Amniotic stem cell (primary cell): ENCODE results near the gene DOCK4.
A peak's percentile ranks its signal among the peaks of the same experiment; 100 is the strongest.

Experiments
- DNase-seq: peaks from one replicate; lab custom pipeline; 2025; lab: John Stamatoyannopoulos, UW

The DOCK4 gene

GRCh38 chr7:112005205-112005775, 200.9 kb downstream of the DOCK4 start:
- DNase-seq = no peak

GRCh38 chr7:112001091-112001826, 204.9 kb downstream of the DOCK4 start:
- peak; percentile 16 for DNase-seq

- no peak for DNase-seq
These were observed 207.9 kb downstream of the DOCK4 start for GRCh38 chr7:111998326-111998725.

- no peak for DNase-seq
These were observed 208.7 kb downstream of the DOCK4 start for GRCh38 chr7:111997546-111997945.

GRCh38 chr7:111992601-111993000, 213.6 kb downstream of the DOCK4 start:
- DNase-seq = no peak

- DNase-seq = no peak
These were observed 215.6 kb downstream of the DOCK4 start for GRCh38 chr7:111990643-111991042.

- no peak for DNase-seq
These were observed 218.3 kb downstream of the DOCK4 start for GRCh38 chr7:111987886-111988285.

DNA sequence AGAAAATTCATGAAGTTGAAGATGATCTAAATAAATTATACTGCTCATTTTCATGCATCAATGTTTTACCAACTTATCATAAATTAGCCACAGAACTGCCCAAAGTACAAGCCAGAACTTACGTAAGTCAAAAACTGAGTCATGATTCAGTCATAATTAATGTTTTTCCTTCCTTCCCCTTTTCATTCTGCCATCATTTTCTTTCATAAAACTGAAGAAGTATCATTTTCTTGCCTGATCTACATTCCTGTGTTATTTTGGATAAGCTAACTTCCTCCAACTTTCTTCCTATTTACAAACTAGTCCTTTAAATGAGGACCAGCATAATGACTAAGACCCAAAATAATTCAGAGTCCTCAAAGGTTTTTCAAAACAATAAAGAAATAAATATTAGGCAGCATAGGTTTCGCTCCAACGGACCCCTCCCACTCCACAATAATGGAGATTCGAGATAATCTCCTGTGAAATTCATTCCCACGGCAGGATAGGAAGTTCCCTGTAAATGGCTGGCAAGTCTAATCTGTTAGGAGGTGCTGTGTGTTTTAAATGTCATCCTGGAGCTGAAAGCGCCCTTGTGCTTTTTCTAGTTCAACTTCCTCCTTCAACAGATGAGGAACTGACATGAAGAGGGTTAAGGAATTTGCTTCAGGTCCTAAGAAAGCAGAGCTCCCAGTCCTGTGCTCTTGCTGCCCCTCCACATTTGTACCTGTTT, 218.9 kb downstream of the DOCK4 start:
- DNase-seq = peak; percentile 9

DNA sequence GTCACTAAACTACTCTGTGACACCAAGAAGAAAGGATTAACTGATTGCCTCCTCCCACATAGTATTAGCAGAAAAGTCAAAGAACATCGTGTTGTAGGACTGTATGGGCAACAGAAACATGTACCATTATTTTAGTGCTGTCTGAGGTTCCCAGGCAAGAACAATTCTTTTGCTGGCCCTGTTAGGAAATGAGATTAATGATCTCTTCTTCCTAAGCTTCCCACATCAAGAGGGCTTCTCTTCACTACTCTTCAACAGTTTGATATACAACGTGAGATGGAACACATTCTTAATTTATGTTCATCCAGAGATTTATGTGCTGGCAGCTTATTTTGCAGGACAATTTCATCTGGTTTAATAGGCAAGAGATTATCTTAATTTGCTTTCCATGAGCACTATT, 219.6 kb downstream of the DOCK4 start:
- DNase-seq = no peak

DNA sequence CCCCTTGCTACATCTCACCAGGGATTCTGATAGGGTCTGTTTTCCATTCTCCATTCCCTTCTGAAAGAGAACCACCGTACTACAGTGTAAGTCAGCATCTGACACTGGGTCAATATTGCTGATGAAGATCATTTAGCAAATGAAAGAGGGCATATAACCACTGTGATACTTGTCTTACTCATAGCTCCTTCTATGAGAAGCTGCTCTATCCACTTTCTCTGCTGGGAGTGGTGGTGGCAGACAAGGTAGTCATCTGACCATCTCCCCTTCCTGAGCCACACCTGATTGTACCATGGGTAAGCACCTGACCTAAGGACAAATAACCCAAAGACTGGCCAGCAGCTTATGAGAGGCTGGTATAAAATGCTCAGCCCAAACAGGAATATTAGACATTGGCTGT, 220.4 kb downstream of the DOCK4 start:
- no peak for DNase-seq

- DNase-seq = no peak
These were observed 223.4 kb downstream of the DOCK4 start for GRCh38 chr7:111982804-111983203.

DNA sequence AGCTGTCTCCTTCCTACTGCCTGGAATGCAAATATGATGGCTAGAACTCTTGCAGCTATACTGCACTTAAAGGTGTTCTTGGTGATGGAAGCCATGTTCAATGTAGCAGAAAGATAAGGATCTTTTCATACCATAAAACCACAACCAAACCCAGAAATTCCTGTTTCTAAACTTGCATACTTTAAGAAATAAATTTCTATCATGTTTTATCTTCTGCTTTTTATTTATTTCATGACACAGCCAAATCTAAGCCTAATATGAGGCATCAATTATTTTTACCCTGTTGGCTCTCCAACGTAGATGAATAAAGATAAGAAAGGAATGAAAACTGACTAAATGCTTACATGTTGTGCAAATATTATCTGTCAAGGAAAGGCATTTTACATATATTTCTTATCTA, 224.1 kb downstream of the DOCK4 start:
- no peak for DNase-seq

- DNase-seq = no peak
These were observed 225.5 kb downstream of the DOCK4 start for GRCh38 chr7:111980725-111981124.

GRCh38 chr7:111975346-111975745, 230.9 kb downstream of the DOCK4 start:
- DNase-seq = no peak

- DNase-seq = no peak
These were observed 245.2 kb downstream of the DOCK4 start for GRCh38 chr7:111960984-111961383.

- no peak for DNase-seq
These were observed 247.3 kb downstream of the DOCK4 start for GRCh38 chr7:111958896-111959295.

DNA sequence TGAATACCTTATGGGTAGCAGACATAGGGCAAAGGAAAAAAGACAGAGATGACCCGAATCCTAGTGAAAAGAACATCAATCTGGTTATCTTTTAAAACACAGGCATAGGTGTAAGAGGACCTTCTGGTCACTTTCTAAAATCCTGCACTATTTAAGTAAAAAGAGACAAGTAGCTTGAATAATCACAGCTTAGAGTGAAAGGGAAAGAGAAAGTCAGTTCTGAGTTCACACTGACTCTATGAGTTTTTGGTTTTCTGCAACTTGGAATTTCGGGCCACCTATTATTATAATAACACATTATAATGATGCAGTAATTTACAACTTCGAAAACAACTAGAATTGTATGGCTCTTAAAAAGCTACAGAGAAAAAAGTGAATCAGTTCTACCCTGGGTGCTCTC, 247.8 kb downstream of the DOCK4 start:
- no peak for DNase-seq

DNA sequence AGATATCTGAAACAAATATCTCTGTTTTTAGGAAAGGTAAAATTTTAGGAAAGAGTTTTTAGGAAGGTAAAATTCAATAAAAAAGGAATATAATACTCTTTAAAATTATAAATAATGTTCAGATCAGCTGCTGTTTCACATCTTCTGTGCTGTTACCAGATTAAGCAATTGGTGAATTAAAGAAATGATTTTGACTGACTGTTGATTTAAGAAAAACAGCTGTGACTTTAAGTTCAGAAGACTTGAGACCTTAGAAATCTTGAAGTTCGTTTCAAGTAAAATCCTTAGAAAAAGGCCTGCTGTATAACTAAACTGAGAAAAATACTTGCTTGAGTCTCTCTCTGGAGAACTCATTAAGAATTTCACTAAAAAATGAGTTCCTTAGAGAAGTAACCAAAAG, 250.6 kb downstream of the DOCK4 start:
- no peak for DNase-seq

GRCh38 chr7:111954474-111955381, 251.5 kb downstream of the DOCK4 start:
- DNase-seq = no peak

GRCh38 chr7:111954056-111954455, 252.1 kb downstream of the DOCK4 start:
- no peak for DNase-seq

- DNase-seq = no peak
These were observed 252.6 kb downstream of the DOCK4 start for GRCh38 chr7:111953611-111954010.

DNA sequence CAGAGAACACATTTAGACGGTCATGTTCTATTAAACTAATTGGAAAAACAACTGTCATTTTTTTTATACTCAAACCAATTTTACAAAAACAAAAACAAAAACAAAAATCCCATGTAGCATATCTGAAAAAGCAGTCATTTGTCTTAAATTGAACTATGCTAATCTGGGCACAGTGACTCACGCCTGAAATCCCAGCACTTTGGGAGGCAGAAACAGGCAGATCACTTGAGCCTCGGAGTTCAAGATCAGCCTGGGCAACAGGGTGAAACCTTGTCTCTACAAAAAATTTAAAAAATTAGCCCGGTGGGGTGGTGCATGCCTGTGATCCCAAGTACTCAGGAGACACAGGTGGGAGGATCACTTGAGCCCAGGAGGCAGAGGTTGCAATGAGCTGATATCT, 253.4 kb downstream of the DOCK4 start:
- DNase-seq = no peak
